RWPE2 (cell line): Measurements from ENCODE around the gene ANHX.

Experiments used
- ATAC-seq: fragments of 200-7000 bp; cut with Tn5 transposase; 3 replicates; pipeline ENCODE4 v1.9.1; 2021; ENCODE audit warnings: low read depth
- DNase-seq: peaks from one replicate; pipeline ENCODE4 v3.0.0-alpha.2; 2020; ENCODE audit warnings: low spot score
- H3K27ac ChIP-seq: fragments of 450-650 bp; 2 replicates; pipeline ENCODE4 v1.5.1; 2017; ENCODE audit warnings: mild to moderate bottlenecking; ENCODE audit not compliant: poor library complexity, severe bottlenecking
- H3K27me3 ChIP-seq: fragments of 250-450 bp; sonication (Bioruptor Pico); 2 replicates; pipeline ENCODE4 v1.5.1; 2021; ENCODE audit warnings: mild to moderate bottlenecking, moderate library complexity; ENCODE audit not compliant: insufficient read depth, poor library complexity, severe bottlenecking
- H3K36me3 ChIP-seq: fragments of 250-450 bp; sonication (Bioruptor Pico); 2 replicates; pipeline ENCODE4 v1.5.1; 2020; ENCODE audit warnings: low read depth, mild to moderate bottlenecking, moderate library complexity
- H3K4me1 ChIP-seq: fragments of 250-450 bp; sonication (Bioruptor Pico); 2 replicates; pipeline ENCODE4 v1.5.1; 2021; ENCODE audit warnings: mild to moderate bottlenecking, moderate library complexity; ENCODE audit not compliant: insufficient read depth, poor library complexity, severe bottlenecking
- H3K4me3 ChIP-seq: fragments of 250-450 bp; sonication (Bioruptor Pico); 2 replicates; pipeline ENCODE4 v1.5.1; 2021; ENCODE audit warnings: mild to moderate bottlenecking, moderate library complexity; ENCODE audit not compliant: severe bottlenecking
- H3K9me3 ChIP-seq: fragments of 250-450 bp; sonication (Bioruptor Pico); 2 replicates; pipeline ENCODE4 v1.5.1; 2021; ENCODE audit warnings: mild to moderate bottlenecking, moderate library complexity; ENCODE audit not compliant: severe bottlenecking
- CTCF ChIP-seq: fragments of 450-650 bp; IDR thresholded peaks from one replicate; pipeline ENCODE4 v1.5.1; 2017; ENCODE audit warnings: mild to moderate bottlenecking, moderate library complexity; ENCODE audit not compliant: poor library complexity, severe bottlenecking

Gene ANHX

DNA sequence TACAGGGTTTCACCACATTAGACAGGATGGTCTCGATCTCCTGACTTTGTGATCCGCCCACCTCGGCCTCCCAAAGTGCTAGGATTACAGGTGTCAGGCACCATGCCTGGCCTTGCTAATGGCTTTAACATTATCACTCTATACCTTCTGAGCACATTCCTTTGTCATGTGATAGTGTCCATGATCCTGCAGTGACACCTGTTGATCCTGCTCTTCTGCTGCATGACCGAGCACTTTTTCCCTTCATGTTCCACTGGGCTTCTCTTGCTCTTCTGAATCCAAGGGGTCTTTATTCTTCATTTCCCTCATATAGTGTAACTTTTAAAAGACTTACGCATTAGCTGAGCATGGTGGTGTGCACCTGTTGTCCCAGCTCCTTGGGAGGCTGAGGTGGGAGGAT, 42.8 kb downstream of the ANHX start:
- ATAC-seq: no peak
- Histone ChIP-seq H3K4me3 (no peak overlapping the region), H3K4me1 (no peaks in the 10 kb centered on the region), H3K27me3 (no peaks in the 10 kb centered on the region), H3K36me3 (peaks cover 84% of the 10 kb centered on the region), H3K9me3 (peaks cover 21% of the 10 kb centered on the region), H3K27ac (no peak overlapping the region)
- no peak for TF ChIP-seq CTCF
- DNase-seq: no peak

- no peak for TF ChIP-seq CTCF
- Histone ChIP-seq H3K4me1 (no peaks in the 10 kb centered on the region), H3K4me3 (no peak overlapping the region), H3K27me3 (no peaks in the 10 kb centered on the region), H3K27ac (no peak overlapping the region), H3K9me3 (peaks cover 22% of the 10 kb centered on the region), H3K36me3 (peaks cover 100% of the 10 kb centered on the region)
- ATAC-seq (no peak), DNase-seq (no peak)
Observed at GRCh38 chr12:133190176-133190575, 45.5 kb downstream of the ANHX start.

- DNase-seq (peak; percentile 73), ATAC-seq (peak; percentile 82)
- H3K4me1 ChIP-seq: no peaks in the 10 kb centered on the region
- H3K9me3 ChIP-seq: peaks cover 11% of the 10 kb centered on the region
- peak within 1 kb of the TSS; percentile 71 for H3K4me3 ChIP-seq
- no peaks in the 10 kb centered on the region for H3K27me3 ChIP-seq
- peaks cover 42% of the 10 kb centered on the region for H3K36me3 ChIP-seq
- TF ChIP-seq CTCF: peak; percentile 79
- H3K27ac ChIP-seq: peak within 1 kb of the TSS; percentile 1
Observed at GRCh38 chr12:133181238-133181959, 54.3 kb downstream of the ANHX start, which contains the start of gene ZNF268. ZNF268 (plus strand) TSS chr12:133181495; CDS start chr12:133181998, 503 bp downstream.

- no peak for DNase-seq
- Histone ChIP-seq H3K27me3 (no peaks in the 10 kb centered on the region), H3K27ac (no peak overlapping the region), H3K36me3 (peaks cover 35% of the 10 kb centered on the region), H3K4me3 (no peak overlapping the region), H3K9me3 (peaks cover 15% of the 10 kb centered on the region), H3K4me1 (no peaks in the 10 kb centered on the region)
- TF ChIP-seq CTCF: no peak
- no peak for ATAC-seq
Observed at GRCh38 chr12:133180669-133181068, 55.0 kb downstream of the ANHX start.

DNA sequence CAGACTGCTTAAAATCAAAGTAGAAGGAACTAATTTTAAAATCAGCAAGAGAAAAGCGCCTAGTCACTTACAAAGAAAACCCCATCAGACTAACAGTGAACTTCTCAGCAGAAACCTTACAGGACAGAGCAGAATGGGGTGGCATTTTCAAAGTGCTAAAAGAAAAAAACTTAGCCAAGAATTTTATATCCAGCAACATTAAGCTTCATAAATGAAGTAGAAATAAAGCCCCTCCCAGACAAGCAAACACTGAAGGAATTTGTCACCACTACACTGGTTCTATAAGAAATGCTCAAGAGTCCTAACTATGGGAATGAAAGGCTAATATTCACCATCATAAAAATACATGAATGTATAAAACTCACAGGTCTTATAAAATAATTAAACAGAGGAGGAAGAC, 60.8 kb downstream of the ANHX start:
- H3K4me1 ChIP-seq: no peaks in the 10 kb centered on the region
- DNase-seq (no peak), ATAC-seq (no peak)
- no peaks in the 10 kb centered on the region for H3K27me3 ChIP-seq
- TF ChIP-seq CTCF: no peak
- H3K27ac ChIP-seq: no peak overlapping the region
- no peaks in the 10 kb centered on the region for H3K36me3 ChIP-seq
- H3K9me3 ChIP-seq: peaks cover 16% of the 10 kb centered on the region
- H3K4me3 ChIP-seq: no peak overlapping the region
